ENCODE results near the gene PRDX2.

The PRDX2 gene

GRCh38 chr19:12764698-12765097 lies 36.9 kb downstream of the PRDX2 start:
- Mint-ChIP-seq H3K4me1 (peaks cover 4% of the 10 kb centered on the region), H3K9me3 (no peaks in the 10 kb centered on the region), H3K36me3 (ENCODE audit: low read depth) (peaks cover 28% of the 10 kb centered on the region), H3K27me3 (ENCODE audit: low read depth) (no peaks in the 10 kb centered on the region), H3K27ac (no peak overlapping the region), H3K4me3 (no peak overlapping the region)
- no peak for TF ChIP-seq CTCF (IDR thresholded peaks at IDR 0.05; ENCODE audit: unreplicated experiment in 3 of 3)

GRCh38 chr19:12763100-12763499 lies 38.5 kb downstream of the PRDX2 start:
- peaks cover 28% of the 10 kb centered on the region for H3K36me3 Mint-ChIP-seq (ENCODE audit: low read depth)
- TF ChIP-seq CTCF (IDR thresholded peaks at IDR 0.05; ENCODE audit: unreplicated experiment in 3 of 3) = no peak
- no peaks in the 10 kb centered on the region for H3K27me3 Mint-ChIP-seq (ENCODE audit: low read depth)
- no peak overlapping the region for H3K4me3 Mint-ChIP-seq
- H3K9me3 Mint-ChIP-seq = no peaks in the 10 kb centered on the region
- H3K27ac Mint-ChIP-seq = no peak overlapping the region
- no peaks in the 10 kb centered on the region for H3K4me1 Mint-ChIP-seq

GRCh38 chr19:12759686-12760085 lies 41.9 kb downstream of the PRDX2 start:
- H3K27ac Mint-ChIP-seq = no peak overlapping the region
- peaks cover 15% of the 10 kb centered on the region for H3K36me3 Mint-ChIP-seq (ENCODE audit: low read depth)
- no peak for TF ChIP-seq CTCF (IDR thresholded peaks at IDR 0.05; ENCODE audit: unreplicated experiment in 3 of 3)
- no peaks in the 10 kb centered on the region for H3K27me3 Mint-ChIP-seq (ENCODE audit: low read depth)
- no peaks in the 10 kb centered on the region for H3K9me3 Mint-ChIP-seq
- peak overlapping the region in 1 of 3 experiments; percentile 38 for H3K4me3 Mint-ChIP-seq
- no peaks in the 10 kb centered on the region for H3K4me1 Mint-ChIP-seq

GRCh38 chr19:12757544-12758274 lies 43.9 kb downstream of the PRDX2 start:
- TF ChIP-seq CTCF (IDR thresholded peaks at IDR 0.05; ENCODE audit: unreplicated experiment in 3 of 3) = peak; percentile 93 to 95 (median 94)
- peak overlapping the region; percentile 69 to 76 (median 71) for H3K4me3 Mint-ChIP-seq
- H3K27me3 Mint-ChIP-seq (ENCODE audit: low read depth) = peaks cover 11% of the 10 kb centered on the region
- no peaks in the 10 kb centered on the region for H3K4me1 Mint-ChIP-seq
- peak overlapping the region in 1 of 3 experiments; percentile 56 for H3K27ac Mint-ChIP-seq
- peaks cover 9% of the 10 kb centered on the region for H3K36me3 Mint-ChIP-seq (ENCODE audit: low read depth)
- no peaks in the 10 kb centered on the region for H3K9me3 Mint-ChIP-seq

GRCh38 chr19:12756150-12756883 lies 45.3 kb downstream of the PRDX2 start:
- no peak for TF ChIP-seq CTCF (IDR thresholded peaks at IDR 0.05; ENCODE audit: unreplicated experiment in 3 of 3)
- H3K36me3 Mint-ChIP-seq (ENCODE audit: low read depth) = peaks cover 4% of the 10 kb centered on the region
- no peaks in the 10 kb centered on the region for H3K4me1 Mint-ChIP-seq
- no peaks in the 10 kb centered on the region for H3K9me3 Mint-ChIP-seq
- peaks cover 24% of the 10 kb centered on the region for H3K27me3 Mint-ChIP-seq (ENCODE audit: low read depth)
- H3K27ac Mint-ChIP-seq = no peak overlapping the region
- H3K4me3 Mint-ChIP-seq = peak overlapping the region; percentile 4 to 42 (median 27)
